C4-2B (cell line): ENCODE measurements around the gene PDE4DIP.
"Not testable (repeated sequence)": the region's sequence is repeated elsewhere in the genome, so short reads cannot be mapped to it uniquely, and the experiment has no call there.

Experiments used
- ZFX ChIP-seq: fragments of 450-650 bp; IDR thresholded peaks from 2 replicates; pipeline ENCODE4 v1.6.1; 2017
- TF ChIP-seq, protein P1 (sequence below): fragments of 450-650 bp; conservative IDR thresholded peaks from 2 replicates; pipeline ENCODE4 v1.5.1; 2017; ENCODE audit warnings: mild to moderate bottlenecking

DNA sequence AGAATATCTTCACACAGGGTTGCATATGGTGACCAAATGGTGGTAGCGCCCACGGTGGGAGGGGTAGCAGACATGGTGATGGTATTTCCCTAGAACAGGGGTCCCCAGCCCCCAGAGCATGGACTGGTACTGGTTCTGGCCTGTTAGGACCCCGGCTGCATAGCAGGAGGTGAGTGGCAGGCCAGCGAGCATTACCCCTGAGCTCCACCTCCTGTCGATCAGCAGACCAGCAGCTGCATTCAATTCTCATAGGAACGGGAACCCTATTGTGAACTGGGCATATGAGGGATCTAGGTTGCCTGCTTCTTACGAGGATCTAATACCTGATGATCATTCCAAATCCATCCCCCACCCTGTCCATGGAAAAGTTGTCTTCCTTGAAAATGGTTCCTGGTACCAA, 22.0 kb upstream of the PDE4DIP start:
- TF ChIP-seq, protein P1, sequence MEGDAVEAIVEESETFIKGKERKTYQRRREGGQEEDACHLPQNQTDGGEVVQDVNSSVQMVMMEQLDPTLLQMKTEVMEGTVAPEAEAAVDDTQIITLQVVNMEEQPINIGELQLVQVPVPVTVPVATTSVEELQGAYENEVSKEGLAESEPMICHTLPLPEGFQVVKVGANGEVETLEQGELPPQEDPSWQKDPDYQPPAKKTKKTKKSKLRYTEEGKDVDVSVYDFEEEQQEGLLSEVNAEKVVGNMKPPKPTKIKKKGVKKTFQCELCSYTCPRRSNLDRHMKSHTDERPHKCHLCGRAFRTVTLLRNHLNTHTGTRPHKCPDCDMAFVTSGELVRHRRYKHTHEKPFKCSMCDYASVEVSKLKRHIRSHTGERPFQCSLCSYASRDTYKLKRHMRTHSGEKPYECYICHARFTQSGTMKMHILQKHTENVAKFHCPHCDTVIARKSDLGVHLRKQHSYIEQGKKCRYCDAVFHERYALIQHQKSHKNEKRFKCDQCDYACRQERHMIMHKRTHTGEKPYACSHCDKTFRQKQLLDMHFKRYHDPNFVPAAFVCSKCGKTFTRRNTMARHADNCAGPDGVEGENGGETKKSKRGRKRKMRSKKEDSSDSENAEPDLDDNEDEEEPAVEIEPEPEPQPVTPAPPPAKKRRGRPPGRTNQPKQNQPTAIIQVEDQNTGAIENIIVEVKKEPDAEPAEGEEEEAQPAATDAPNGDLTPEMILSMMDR, result not testable (repeated sequence)
- TF ChIP-seq ZFX, result not testable (repeated sequence)
